Thymus (tissue), 11 donors: ENCODE data around the gene SMARCD2. TPM values are rescaled to one million over a fixed set of nuclear protein-coding genes. Genes with fewer than 3 reads are reported as not detected.

Experiments used
- DNase-seq, 9 donors: peaks; one replicate each; pipeline ENCODE4 v3.0.0-alpha.2; 2013; ENCODE audit warnings: low spot score in 9 of 9, low read depth in 6 of 9, missing footprints in 1 of 9
- H3K27ac ChIP-seq, 2 donors: one replicate each; pipeline ENCODE4 v1.5.1; 2013; ENCODE audit warnings: control low read depth in 1 of 2, low read depth in 1 of 2, low read length in 1 of 2, mild to moderate bottlenecking in 1 of 2, moderate library complexity in 1 of 2
- H3K27me3 ChIP-seq, 2 donors: one replicate each; pipeline ENCODE4 v1.5.1; 2013; ENCODE audit warnings: low read length in 1 of 2; ENCODE audit not compliant: control insufficient read depth in 2 of 2, insufficient read depth in 1 of 2
- H3K36me3 ChIP-seq, 2 donors: one replicate each; pipeline ENCODE4 v1.5.1; 2013; ENCODE audit warnings: low read length in 1 of 2, mild to moderate bottlenecking in 1 of 2, moderate library complexity in 1 of 2; ENCODE audit not compliant: control insufficient read depth in 2 of 2, insufficient read depth in 2 of 2
- H3K4me1 ChIP-seq, 2 donors: one replicate each; pipeline ENCODE4 v1.5.1; 2013; ENCODE audit warnings: low read length in 2 of 2; ENCODE audit not compliant: control insufficient read depth in 2 of 2, insufficient read depth in 2 of 2
- H3K4me3 ChIP-seq, 2 donors: one replicate each; pipeline ENCODE4 v1.5.1; 2013; ENCODE audit warnings: low read length in 2 of 2, control low read depth in 1 of 2, mild to moderate bottlenecking in 1 of 2
- H3K9me3 ChIP-seq, 2 donors: one replicate each; pipeline ENCODE4 v1.5.1; 2013; ENCODE audit warnings: low read length in 1 of 2, mild to moderate bottlenecking in 1 of 2; ENCODE audit not compliant: control insufficient read depth in 2 of 2, insufficient read depth in 1 of 2
- WGBS: extraction: QIAGEN DNeasy Blood & Tissue Kit; methylation state at CpG from one replicate; pipeline ENCODE4 v1.1.7; 2013; 5-methylcytosine and 5-hydroxymethylcytosine counted together
- polyA plus RNA-seq: library from polyadenylated mRNA; stranded (reverse); fragments of 200-250 nt; gene quantifications from one replicate; pipeline ENCODE4 v1.2.3, GENCODE V29; 2013
- total RNA-seq: library from RNA; stranded (reverse); fragments of 120-200 nt; gene quantifications from one replicate; pipeline ENCODE4 v1.2.4, GENCODE V29; 2013
- donor health status: healthy.

The SMARCD2 gene
- total and polyA plus RNA-seq, 2 donors: 68.9 to 72.1 TPM

DNA sequence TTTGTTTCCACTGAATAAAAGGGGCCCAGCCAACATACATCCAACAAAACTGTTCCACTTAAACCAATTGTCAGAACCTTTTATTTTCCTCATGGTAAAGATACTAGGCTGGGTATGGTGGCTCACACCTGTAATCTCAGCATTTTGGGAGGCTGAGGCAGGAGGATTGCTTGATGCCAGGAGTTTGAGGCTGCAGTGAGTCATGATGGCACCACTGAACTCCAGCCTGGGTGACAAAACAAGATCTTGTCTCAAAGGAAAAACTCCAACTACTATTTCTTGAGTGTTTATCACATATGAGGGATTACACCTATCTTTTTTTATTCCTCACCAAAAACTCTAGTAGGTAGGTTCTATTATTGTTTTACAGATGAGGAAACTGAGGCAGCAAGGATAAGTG, 19.9 kb downstream of the SMARCD2 start:
- H3K4me3 ChIP-seq: no peak overlapping the region
- no peaks in the 10 kb centered on the region for H3K27me3 ChIP-seq
- H3K27ac ChIP-seq: no peak overlapping the region
- no peaks in the 10 kb centered on the region for H3K9me3 ChIP-seq
- peaks cover 8 to 12% of the 10 kb centered on the region in 2 donors for H3K4me1 ChIP-seq
- peaks cover 69 to 80% of the 10 kb centered on the region in 2 donors for H3K36me3 ChIP-seq
- no peak for DNase-seq

DNA sequence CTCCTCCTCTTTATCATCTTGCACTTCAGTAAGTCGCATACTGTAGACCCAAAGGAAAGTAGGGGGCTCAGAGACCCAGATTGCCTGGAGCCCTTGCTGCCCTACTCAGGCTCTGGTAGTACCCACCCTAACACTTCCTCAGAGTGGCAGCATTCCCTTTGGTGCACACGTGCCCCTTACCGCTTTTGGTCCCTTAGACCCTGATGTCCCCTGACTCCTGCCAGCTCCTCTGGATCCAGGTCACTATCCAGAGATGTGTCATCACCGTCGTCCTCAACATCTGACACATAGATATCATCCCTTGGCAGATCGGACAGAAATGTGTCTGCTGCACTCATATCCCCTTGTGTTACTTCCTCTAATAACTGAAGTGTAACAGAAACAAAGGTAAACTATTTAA, 20.7 kb downstream of the SMARCD2 start:
- no peak for DNase-seq
- Histone ChIP-seq H3K9me3 (no peaks in the 10 kb centered on the region), H3K27ac (no peak overlapping the region), H3K4me3 (no peak overlapping the region), H3K4me1 (peaks cover 8 to 12% of the 10 kb centered on the region in 2 donors), H3K27me3 (no peaks in the 10 kb centered on the region), H3K36me3 (peaks cover 76 to 87% of the 10 kb centered on the region in 2 donors)
- 96% methylated on average over 6 of the region's 6 CpGs for WGBS

GRCh38 chr17:63820963-63821561, 21.4 kb downstream of the SMARCD2 start:
- Histone ChIP-seq H3K4me3 (no peak overlapping the region), H3K27ac (no peak overlapping the region), H3K4me1 (peaks cover 4 to 8% of the 10 kb centered on the region in 2 donors), H3K27me3 (no peaks in the 10 kb centered on the region), H3K9me3 (no peaks in the 10 kb centered on the region), H3K36me3 (peaks cover 83 to 95% of the 10 kb centered on the region in 2 donors)
- no peak for DNase-seq
- WGBS: 95% methylated on average over 10 of the region's 10 CpGs

DNA sequence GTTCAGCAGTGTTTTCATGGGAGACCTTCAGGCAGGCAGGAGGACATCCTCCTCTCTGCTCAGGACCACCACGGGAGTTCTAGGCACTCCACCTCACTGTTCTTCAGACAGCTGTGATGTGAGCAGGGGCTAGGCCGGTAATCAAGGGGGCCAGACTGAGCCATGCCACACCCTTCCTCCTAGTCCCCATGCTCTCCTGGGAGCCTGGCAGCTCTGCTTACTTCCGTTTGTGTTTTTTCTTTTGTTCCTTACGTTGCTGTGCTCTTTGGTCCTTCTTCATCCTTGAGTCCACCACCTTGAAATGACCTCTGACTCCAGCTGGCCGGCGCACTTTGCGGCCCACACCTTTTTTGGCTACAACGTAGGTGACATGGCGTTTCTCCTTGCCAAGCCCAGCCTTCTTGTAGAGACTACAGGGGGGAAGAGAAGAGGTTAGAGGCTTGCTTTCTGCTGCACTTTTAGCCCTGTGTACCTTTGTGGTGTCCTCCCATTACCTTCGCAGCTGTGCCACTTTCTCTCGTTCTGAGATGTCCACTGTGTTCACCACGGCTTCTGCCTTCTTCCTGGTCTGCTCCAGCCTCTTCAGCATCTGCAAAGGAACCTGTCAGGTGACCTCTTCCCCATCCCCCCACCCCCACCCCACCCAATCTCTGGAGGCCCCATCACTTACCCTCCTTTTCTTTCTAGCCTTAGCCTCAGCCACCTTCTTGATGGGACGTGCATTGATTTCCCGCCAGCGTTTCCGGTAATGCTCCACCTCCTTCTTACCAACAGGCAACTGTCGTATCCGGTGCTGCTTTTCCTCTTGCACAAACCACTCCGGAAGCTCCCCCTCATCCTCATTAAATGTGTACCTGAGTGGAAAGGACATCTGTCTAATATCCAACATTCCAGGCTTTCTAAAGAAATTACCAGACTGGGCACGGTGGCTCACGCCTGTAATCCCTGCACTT, 22.6 kb downstream of the SMARCD2 start:
- no peaks in the 10 kb centered on the region for H3K9me3 ChIP-seq
- peak overlapping the region in 1 of 2 donors; percentile 8 for H3K27ac ChIP-seq
- 86% methylated on average over 21 of the region's 21 CpGs for WGBS
- DNase-seq: no peak
- peaks cover 81 to 97% of the 10 kb centered on the region in 2 donors for H3K36me3 ChIP-seq
- no peak overlapping the region for H3K4me3 ChIP-seq
- H3K4me1 ChIP-seq: no peaks in the 10 kb centered on the region
- H3K27me3 ChIP-seq: no peaks in the 10 kb centered on the region

- no peak overlapping the region for H3K27ac ChIP-seq
- no peak overlapping the region for H3K4me3 ChIP-seq
- DNase-seq: no peak
- WGBS: 94% methylated on average over 6 of the region's 6 CpGs
- H3K27me3 ChIP-seq: no peaks in the 10 kb centered on the region
- no peaks in the 10 kb centered on the region for H3K9me3 ChIP-seq
- H3K4me1 ChIP-seq: no peaks in the 10 kb centered on the region
- H3K36me3 ChIP-seq: peaks cover 80 to 97% of the 10 kb centered on the region in 2 donors
Observed at GRCh38 chr17:63819131-63819530, 23.4 kb downstream of the SMARCD2 start.

- 98% methylated on average over 27 of the region's 27 CpGs for WGBS
Observed at GRCh38 chr17:63817736-63818385, 24.6 kb downstream of the SMARCD2 start.

GRCh38 chr17:63816669-63817068, 25.8 kb downstream of the SMARCD2 start:
- WGBS: 97% methylated on average over 4 of the region's 4 CpGs
- H3K27ac ChIP-seq: no peak overlapping the region
- H3K36me3 ChIP-seq: peaks cover 88 to 99% of the 10 kb centered on the region in 2 donors
- H3K27me3 ChIP-seq: no peaks in the 10 kb centered on the region
- H3K9me3 ChIP-seq: no peaks in the 10 kb centered on the region
- no peaks in the 10 kb centered on the region for H3K4me1 ChIP-seq
- no peak for DNase-seq
- H3K4me3 ChIP-seq: no peak overlapping the region

More at GRCh38 chr17:63817736-63818385, 24.6 kb downstream of the SMARCD2 start:
- peaks cover 84 to 100% of the 10 kb centered on the region in 2 donors for H3K36me3 ChIP-seq
- H3K27ac ChIP-seq: no peak overlapping the region
- no peaks in the 10 kb centered on the region for H3K4me1 ChIP-seq
- no peak overlapping the region for H3K4me3 ChIP-seq
- no peaks in the 10 kb centered on the region for H3K9me3 ChIP-seq
- no peaks in the 10 kb centered on the region for H3K27me3 ChIP-seq
- no peak for DNase-seq

DNA sequence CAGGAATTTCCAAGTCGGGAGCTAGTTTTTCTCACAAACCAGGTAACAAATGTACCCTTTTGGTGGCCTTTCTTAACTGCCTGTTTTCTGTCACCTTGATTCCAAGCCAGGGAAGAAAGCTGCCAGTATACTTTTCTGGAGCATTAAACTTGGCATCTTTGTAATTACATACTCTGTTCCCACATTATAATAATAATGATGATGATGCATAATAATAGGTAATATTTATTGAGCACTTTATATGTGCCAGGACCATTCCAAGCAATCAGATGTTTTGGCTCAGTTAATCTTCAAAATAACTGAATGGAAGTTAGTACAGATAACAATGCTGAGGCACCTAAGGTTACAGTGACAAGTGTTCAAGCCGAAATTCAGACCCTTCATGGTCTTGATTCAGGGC, 26.4 kb downstream of the SMARCD2 start:
- H3K27ac ChIP-seq: no peak overlapping the region
- 98% methylated on average over 2 of the region's 2 CpGs for WGBS
- peaks cover 88 to 99% of the 10 kb centered on the region in 2 donors for H3K36me3 ChIP-seq
- no peaks in the 10 kb centered on the region for H3K4me1 ChIP-seq
- H3K4me3 ChIP-seq: no peak overlapping the region
- no peak for DNase-seq
- no peaks in the 10 kb centered on the region for H3K9me3 ChIP-seq
- no peaks in the 10 kb centered on the region for H3K27me3 ChIP-seq

- Histone ChIP-seq H3K27me3 (no peaks in the 10 kb centered on the region), H3K4me3 (no peak overlapping the region), H3K36me3 (peaks cover 57 to 97% of the 10 kb centered on the region in 2 donors), H3K4me1 (no peaks in the 10 kb centered on the region), H3K27ac (no peak overlapping the region), H3K9me3 (no peaks in the 10 kb centered on the region)
- 96% methylated on average over 9 of the region's 9 CpGs for WGBS
- no peak for DNase-seq
Observed at GRCh38 chr17:63809970-63810369, 32.5 kb downstream of the SMARCD2 start.
